Measurements from ENCODE around the gene FBXL13. TPM values are rescaled to one million over a fixed set of nuclear protein-coding genes. Genes with fewer than 3 reads are reported as not detected.
A peak's percentile ranks its signal among the peaks of the same experiment; 100 is the strongest.

The FBXL13 gene
- total RNA-seq, 4 donors from 2014 or later, result 0.40 to 0.95 (median 0.51) TPM

DNA sequence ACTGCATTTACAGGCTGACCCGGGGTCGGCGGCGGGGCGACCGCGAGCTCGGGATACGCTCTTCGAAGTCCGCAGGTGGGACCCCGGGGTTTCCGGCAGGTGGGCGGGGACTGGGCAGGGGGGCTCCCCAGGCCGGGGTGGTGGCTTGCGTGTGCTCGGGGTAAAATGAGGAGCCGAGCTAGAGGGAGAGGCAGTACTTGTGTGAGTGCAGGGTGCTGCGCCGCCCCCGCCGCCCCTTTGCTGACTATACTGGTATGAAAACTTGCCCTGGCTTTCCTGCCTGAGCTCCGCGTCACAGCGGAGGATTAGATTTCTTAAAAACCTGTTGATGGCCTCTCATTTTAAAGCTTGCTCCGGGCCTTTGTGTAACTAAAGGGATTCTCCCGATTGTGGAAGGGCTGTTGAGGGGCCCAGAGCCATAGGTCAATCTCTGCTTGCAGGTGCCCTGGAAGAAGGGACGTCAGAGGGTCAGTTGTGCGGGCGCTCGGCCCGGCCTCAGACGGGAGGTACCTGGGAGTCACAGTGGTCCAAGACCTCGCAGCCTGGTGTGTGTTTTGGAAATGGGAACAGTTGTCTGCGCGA, 832 bp upstream of the FBXL13 start:
- no peaks in the 10 kb centered on the region for H3K27me3 ChIP-seq
- H3K27ac ChIP-seq, result peak overlapping the region; percentile 90 to 97 (median 94)
- H3K4me1 ChIP-seq, result peaks cover 6 to 32% (median 18%) of the 10 kb centered on the region in 3 donors
- peak; percentile 37 for DNase-seq
- H3K9me3 ChIP-seq, result no peaks in the 10 kb centered on the region
- no peaks in the 10 kb centered on the region for H3K36me3 ChIP-seq
- intact Hi-C loops (cut with DNase I), result no loop called here
- 1 to 2% methylated on average over 21 to 23 of the region's 36 CpGs for WGBS, 2 donors
- TF ChIP-seq, protein P1, sequence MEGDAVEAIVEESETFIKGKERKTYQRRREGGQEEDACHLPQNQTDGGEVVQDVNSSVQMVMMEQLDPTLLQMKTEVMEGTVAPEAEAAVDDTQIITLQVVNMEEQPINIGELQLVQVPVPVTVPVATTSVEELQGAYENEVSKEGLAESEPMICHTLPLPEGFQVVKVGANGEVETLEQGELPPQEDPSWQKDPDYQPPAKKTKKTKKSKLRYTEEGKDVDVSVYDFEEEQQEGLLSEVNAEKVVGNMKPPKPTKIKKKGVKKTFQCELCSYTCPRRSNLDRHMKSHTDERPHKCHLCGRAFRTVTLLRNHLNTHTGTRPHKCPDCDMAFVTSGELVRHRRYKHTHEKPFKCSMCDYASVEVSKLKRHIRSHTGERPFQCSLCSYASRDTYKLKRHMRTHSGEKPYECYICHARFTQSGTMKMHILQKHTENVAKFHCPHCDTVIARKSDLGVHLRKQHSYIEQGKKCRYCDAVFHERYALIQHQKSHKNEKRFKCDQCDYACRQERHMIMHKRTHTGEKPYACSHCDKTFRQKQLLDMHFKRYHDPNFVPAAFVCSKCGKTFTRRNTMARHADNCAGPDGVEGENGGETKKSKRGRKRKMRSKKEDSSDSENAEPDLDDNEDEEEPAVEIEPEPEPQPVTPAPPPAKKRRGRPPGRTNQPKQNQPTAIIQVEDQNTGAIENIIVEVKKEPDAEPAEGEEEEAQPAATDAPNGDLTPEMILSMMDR (IDR thresholded peaks at IDR 0.05), result no peak
- TF ChIP-seq POLR2A (IDR thresholded peaks at IDR 0.05), result no peak
- peak overlapping the region; percentile 62 to 83 (median 79) for H3K4me3 ChIP-seq

DNA sequence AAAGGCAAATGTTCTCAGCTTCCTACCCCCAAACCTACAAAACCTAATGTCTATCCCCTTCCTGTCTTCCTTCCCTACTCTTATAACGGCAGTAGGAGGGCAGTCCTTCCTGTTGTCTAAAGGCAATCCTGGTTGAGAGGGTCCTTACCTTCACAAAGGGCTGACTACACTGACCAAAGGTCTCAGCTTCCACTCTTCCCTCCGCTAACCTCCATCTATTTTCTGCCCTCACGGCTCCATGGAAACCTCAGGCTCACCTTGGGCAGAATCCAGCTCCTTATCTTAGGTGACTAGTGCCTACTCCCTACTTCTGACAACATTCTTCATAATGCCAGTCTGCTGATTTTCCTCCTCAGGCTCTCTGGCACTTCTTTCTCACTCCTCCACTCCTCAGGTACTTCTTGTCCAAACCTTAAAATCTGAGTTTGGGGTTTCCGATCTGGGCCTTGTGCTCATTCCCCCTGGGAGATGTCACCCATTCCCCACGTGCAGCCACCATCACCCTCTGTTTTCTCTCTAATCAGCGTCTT, 542 bp downstream of the FBXL13 start:
- TF ChIP-seq POLR2A (IDR thresholded peaks at IDR 0.05), result no peak
- TF ChIP-seq, protein P1 (IDR thresholded peaks at IDR 0.05), result no peak
- Histone ChIP-seq H3K4me1 (peaks cover 6 to 32% (median 18%) of the 10 kb centered on the region in 3 donors), H3K27me3 (no peaks in the 10 kb centered on the region), H3K27ac (peak overlapping the region; percentile 90 to 97 (median 94)), H3K9me3 (no peaks in the 10 kb centered on the region), H3K36me3 (no peaks in the 10 kb centered on the region), H3K4me3 (peak overlapping the region; percentile 62 to 83 (median 79))
- WGBS, 2 donors, result 11 to 15% methylated on average over 6 of the region's 6 CpGs
- DNase-seq, result no peak
- intact Hi-C loops (cut with DNase I), result no loop called here

DNA sequence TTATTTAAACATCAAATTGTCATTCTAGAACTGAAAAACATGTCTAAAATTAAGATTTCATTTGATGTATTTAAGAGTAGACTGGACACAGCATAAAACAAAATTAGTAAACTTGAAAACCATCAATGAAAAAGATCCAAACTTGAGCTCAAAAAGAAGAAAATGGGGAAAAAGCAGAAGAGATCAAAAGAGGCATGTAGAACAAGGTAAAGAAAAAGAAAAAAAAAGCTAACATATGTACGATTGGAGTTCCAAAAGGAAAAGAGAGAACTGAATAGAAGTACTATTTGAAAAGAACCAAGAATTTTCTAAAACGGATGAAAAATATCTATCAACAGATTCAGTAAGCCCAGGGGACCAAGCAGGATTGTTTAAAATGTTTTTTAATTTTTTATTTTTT, 3.6 kb downstream of the FBXL13 start:
- H3K36me3 ChIP-seq, result no peaks in the 10 kb centered on the region
- H3K27ac ChIP-seq, result no peak overlapping the region
- H3K4me1 ChIP-seq, result peaks cover 6 to 17% (median 8%) of the 10 kb centered on the region in 3 donors
- no peak overlapping the region for H3K4me3 ChIP-seq
- no peaks in the 10 kb centered on the region for H3K9me3 ChIP-seq
- WGBS, 2 donors, result 85 to 86% methylated on average over 2 of the region's 2 CpGs
- intact Hi-C loops (cut with DNase I), result no loop called here
- no peaks in the 10 kb centered on the region for H3K27me3 ChIP-seq
- DNase-seq, result no peak
- TF ChIP-seq POLR2A (IDR thresholded peaks at IDR 0.05), result no peak

DNA sequence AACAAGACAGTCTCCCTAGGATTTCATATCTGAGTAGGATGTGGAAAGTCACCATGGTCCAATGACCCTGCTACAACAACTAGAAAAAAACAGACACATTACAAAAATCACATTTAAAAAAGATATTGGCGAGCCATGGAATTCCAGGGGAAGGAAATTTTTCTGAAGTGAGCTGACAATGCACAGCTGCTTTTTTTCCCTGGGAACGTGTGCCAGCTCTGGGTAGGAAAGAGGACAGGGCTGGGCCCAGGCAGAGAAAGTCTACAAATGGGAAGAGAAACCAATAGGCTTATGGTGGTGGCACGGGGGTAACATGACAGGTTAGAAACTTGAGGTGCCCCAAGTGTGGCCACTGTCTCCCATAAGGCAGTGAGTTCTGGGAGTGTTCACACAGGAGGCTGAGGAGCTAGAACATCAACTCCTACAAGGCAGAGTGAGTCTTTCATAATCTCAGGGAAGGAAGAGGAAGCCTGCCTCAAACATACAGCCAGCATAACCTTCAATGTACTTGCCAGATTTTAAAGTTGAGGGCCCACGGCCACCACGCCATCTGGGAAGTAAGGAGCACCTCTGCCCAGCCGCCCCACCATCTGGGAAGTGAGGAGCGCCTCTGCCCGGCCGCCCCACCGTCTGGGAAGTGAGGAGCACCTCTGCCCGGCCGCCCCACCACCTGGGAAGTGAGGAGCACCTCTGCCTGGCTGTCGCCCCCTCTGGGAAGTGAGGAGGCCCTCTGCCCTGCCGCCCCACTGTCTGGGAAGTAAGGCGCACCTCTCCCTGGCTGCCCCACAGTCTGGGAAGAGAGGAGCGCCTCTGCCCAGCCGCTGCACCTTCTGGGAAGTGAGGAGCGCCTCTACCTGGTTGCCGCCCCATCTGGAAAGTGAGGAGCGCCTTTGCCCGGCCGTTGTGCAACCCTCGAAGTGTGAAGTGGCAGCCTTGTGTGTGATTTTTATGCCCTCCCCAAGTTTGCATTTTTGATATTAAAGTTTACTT, 5.9 kb downstream of the FBXL13 start:
- no peaks in the 10 kb centered on the region for H3K9me3 ChIP-seq
- no peaks in the 10 kb centered on the region for H3K36me3 ChIP-seq
- no peak for DNase-seq
- WGBS, 2 donors, result 89 to 93% methylated on average over 7 to 9 of the region's 23 CpGs
- H3K27me3 ChIP-seq, result no peaks in the 10 kb centered on the region
- intact Hi-C loops (cut with DNase I), result no loop called here
- no peak overlapping the region for H3K4me3 ChIP-seq
- TF ChIP-seq POLR2A (IDR thresholded peaks at IDR 0.05), result no peak
- TF ChIP-seq, protein P1 (IDR thresholded peaks at IDR 0.05), result no peak
- no peak overlapping the region for H3K27ac ChIP-seq
- H3K4me1 ChIP-seq, result peaks cover 2 to 4% (median 3%) of the 10 kb centered on the region in 3 donors

DNA sequence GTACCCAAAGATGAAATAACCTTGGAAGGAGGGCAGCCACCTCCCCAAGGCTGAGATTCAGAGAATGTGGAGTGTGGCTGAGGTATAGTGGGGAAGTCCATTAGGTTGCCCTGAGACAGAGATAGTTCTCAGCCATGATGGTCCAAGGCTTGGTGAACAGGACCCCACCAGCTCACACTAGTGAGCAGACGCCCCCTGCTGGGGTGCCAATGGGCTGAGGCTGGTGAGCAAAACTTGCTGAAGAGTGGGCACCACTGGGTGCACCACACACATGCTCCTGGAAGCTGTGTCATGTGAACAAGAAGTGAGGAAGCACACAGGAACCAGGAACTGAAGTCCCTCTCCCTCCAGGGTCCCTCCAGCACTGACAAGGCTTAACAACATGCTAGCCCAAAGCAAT, 8.9 kb downstream of the FBXL13 start:
- Histone ChIP-seq H3K4me1 (no peaks in the 10 kb centered on the region), H3K27me3 (no peaks in the 10 kb centered on the region), H3K36me3 (no peaks in the 10 kb centered on the region), H3K27ac (no peak overlapping the region), H3K9me3 (no peaks in the 10 kb centered on the region), H3K4me3 (no peak overlapping the region)
- WGBS, 2 donors, result 0 to 17% methylated on average over 1 of the region's 1 CpG
- intact Hi-C loops (cut with DNase I), result no loop called here
- no peak for TF ChIP-seq POLR2A (IDR thresholded peaks at IDR 0.05)
- TF ChIP-seq, protein P1 (IDR thresholded peaks at IDR 0.05), result peak in 2 of 6 experiments; percentile 41
- DNase-seq, result no peak
